Peyer's patch (tissue), 4 donors: Measurements from ENCODE around the gene PLB1.

Experiments
- CTCF ChIP-seq, 6 experiments: fragments of 450-650 bp in 4 of 6; fragments of 200-600 bp in 2 of 6; sonication (generic) in 1 of 6; IDR thresholded peaks; one replicate each; pipeline ENCODE4 v1.5.1; 2017 to 2019; ENCODE audit warnings: antibody characterized with exemption in 6 of 6, mild to moderate bottlenecking in 3 of 6, moderate library complexity in 1 of 6
- POLR2A ChIP-seq, 2 donors: fragments of 450-650 bp; IDR thresholded peaks; one replicate each; pipeline ENCODE4 v1.5.1; 2017; ENCODE audit warnings: antibody characterized with exemption in 2 of 2, mild to moderate bottlenecking in 2 of 2, moderate library complexity in 2 of 2

DNA sequence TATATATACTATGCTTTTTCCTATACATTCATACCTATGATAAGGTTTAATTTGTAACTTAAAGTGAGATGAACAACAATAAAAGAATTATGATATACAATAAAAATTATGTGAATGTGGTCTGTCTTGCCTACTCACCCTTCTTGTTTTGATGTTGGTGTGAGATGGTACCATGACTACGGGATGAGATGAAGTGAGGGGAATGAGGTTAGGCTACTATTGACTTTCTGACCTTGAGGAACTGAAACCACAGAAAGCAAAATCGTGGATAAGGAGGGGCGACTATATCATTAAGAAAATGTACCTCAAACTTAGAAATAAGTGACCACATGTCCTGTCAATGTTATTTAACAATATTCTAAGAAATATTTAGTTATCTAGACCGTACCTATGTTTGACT, 151.8 kb downstream of the PLB1 start:
- TF ChIP-seq CTCF (IDR thresholded peaks at IDR 0.05) (no peak), POLR2A (IDR thresholded peaks at IDR 0.05) (no peak)
